K562 (cell line): ENCODE results near the gene CTSL. TPM values are rescaled to one million over a fixed set of nuclear protein-coding genes. Genes with fewer than 3 reads are reported as not detected.

ENCODE experiments used
- BCL6 ChIP-seq: fragments of 250-450 bp; sonication (Bioruptor Pico); IDR thresholded peaks from 2 replicates; pipeline ENCODE4 v1.4.0; 2020
- CHD7 ChIP-seq: fragments of 200-600 bp; sonication (generic); IDR thresholded peaks from one replicate; pipeline ENCODE4 v1.6.1; 2012; ENCODE audit warnings: mild to moderate bottlenecking, low read depth, low read length, inconsistent platforms
- HDAC6 ChIP-seq: IDR thresholded peaks from 2 replicates; pipeline ENCODE4 v1.6.1; 2012; ENCODE audit warnings: low read depth, mild to moderate bottlenecking, control low read depth, inconsistent platforms, low read length, moderate library complexity
- HIVEP1 ChIP-seq: fragments of 250-450 bp; sonication (Bioruptor Pico); IDR thresholded peaks from 2 replicates; pipeline ENCODE4 v1.4.0; 2020; ENCODE audit warnings: mild to moderate bottlenecking
- KDM4B ChIP-seq, 2 experiments: fragments of 450-650 bp in 1 of 2; sonication (generic) in 1 of 2; IDR thresholded peaks; 2 replicates each; pipeline ENCODE4 v1.6.1; 2016 to 2017; ENCODE audit warnings: borderline replicate concordance in 2 of 2, antibody characterized with exemption in 1 of 2, low read depth in 1 of 2, mild to moderate bottlenecking in 1 of 2
- POLR2AphosphoS5 ChIP-seq: IDR thresholded peaks from 2 replicates; pipeline ENCODE4 v1.6.1; 2011; ENCODE audit warnings: mild to moderate bottlenecking, low read depth, low read length, moderate library complexity; ENCODE audit not compliant: control insufficient read depth, insufficient read depth
- RAD51 ChIP-seq: fragments of 450-650 bp; IDR thresholded peaks from 2 replicates; pipeline ENCODE4 v1.7.1; 2016; ENCODE audit warnings: low read depth, mild to moderate bottlenecking, borderline replicate concordance
- RFX1 ChIP-seq: fragments of 450-650 bp; IDR thresholded peaks from 2 replicates; pipeline ENCODE4 v1.6.1; 2016; ENCODE audit warnings: mild to moderate bottlenecking, moderate library complexity
- SAFB2 ChIP-seq: fragments of 200-400 bp; formaldehyde crosslinking; IDR thresholded peaks from 2 replicates; pipeline ENCODE4 v1.6.1; 2018; ENCODE audit warnings: borderline replicate concordance, low read length, low read depth, moderate library complexity; ENCODE audit not compliant: severe bottlenecking
- SIN3B ChIP-seq: fragments of 450-650 bp; IDR thresholded peaks from 2 replicates; pipeline ENCODE4 v1.6.1; 2017; ENCODE audit warnings: low read depth, mild to moderate bottlenecking, moderate library complexity
- SMAD3 ChIP-seq: fragments of 450-650 bp; formaldehyde crosslinking; conservative IDR thresholded peaks from 2 replicates; pipeline ENCODE4 v1.4.0; 2020; ENCODE audit warnings: mild to moderate bottlenecking
- TRIM28 ChIP-seq: fragments of 450-650 bp; IDR thresholded peaks from 2 replicates; pipeline ENCODE4 v1.6.1; 2017
- ZNF274 ChIP-seq: IDR thresholded peaks from 2 replicates; pipeline ENCODE4 v1.6.1; 2011; ENCODE audit warnings: low read depth, mild to moderate bottlenecking, low read length, moderate library complexity, borderline replicate concordance
- ZNF408 ChIP-seq: fragments of 250-450 bp; sonication (Bioruptor Pico); IDR thresholded peaks from 2 replicates; pipeline ENCODE4 v1.4.0; 2020; ENCODE audit warnings: low read depth, mild to moderate bottlenecking, moderate library complexity
- ZNF507 ChIP-seq: conservative IDR thresholded peaks from 2 replicates; pipeline ENCODE4 v1.6.1; 2017; ENCODE audit warnings: missing genetic modification characterization, missing compliant biosample characterization
- ZNF511 ChIP-seq: sonication (generic); formaldehyde crosslinking; IDR thresholded peaks from 2 replicates; pipeline ENCODE4 v1.8.0; 2022; ENCODE audit warnings: mild to moderate bottlenecking, missing genetic modification reagents
- polyA plus RNA-seq, 8 experiments: library from polyadenylated mRNA; depleted of rRNA in 4 of 8; stranded (reverse) in 5 of 8; unstranded in 3 of 8; fragments of >200 nt; fragmentation: Nextera tagmentation in 2 of 8; fragmentation: Illumina TruSeq in 1 of 8; extraction: Ambion mirVana in 2 of 8; extraction: Trizol in 1 of 8; gene quantifications; 2 replicates each; pipeline versions ENCODE4 v1.2.1 to v1.2.3, GENCODE V29; 2011 to 2014; ENCODE audit warnings: inconsistent platforms in 1 of 8, missing spikeins in 1 of 8
- total RNA-seq, 7 experiments: library from RNA; depleted of rRNA in 6 of 7; stranded (reverse); fragments of >200 nt in 6 of 7; fragmentation: Illumina TruSeq in 2 of 7; extraction: Trizol in 2 of 7; gene quantifications; 2 replicates each; pipeline versions ENCODE4 v1.2.1 to v1.2.3, GENCODE V29; 2011 to 2021; ENCODE audit warnings: low replicate concordance in 1 of 7

CTSL gene
- total and polyA plus RNA-seq, 9 of the 15 experiments (the other 6 are each of a cell fraction or from before 2014, with no cell fraction given), result 55.9 to 165 (median 93.7) TPM

GRCh38 chr9:87707805-87708506 lies 18.0 kb upstream of the CTSL start (continued):
- TF ChIP-seq CHD7 (no peak), RAD51 (no peak), RFX1 (peak; percentile 9; the same call in 1 of the 2 replicates), ZNF408 (no peak), SMAD3 (no peak), SIN3B (no peak), TRIM28 (no peak), SAFB2 (no peak), HDAC6 (no peak), ZNF274 (no peak), KDM4B (IDR thresholded peaks at IDR 0.05; ENCODE audit: borderline replicate concordance in 2 of 2, low read depth in 1 of 2) (no peak), POLR2AphosphoS5 (no peak), ZNF511 (CRISPR knock-in tag) (no peak), BCL6 (CRISPR knock-in tag) (no peak), HIVEP1 (CRISPR knock-in tag) (no peak), ZNF507 (tag) (no peak)
